Stimulated activated CD8-positive, alpha-beta memory T cell treated with anti-CD3 and anti-CD28 coated beads, Interleukin-12 subunit alpha, Interleukin-12 subunit beta, amount 100 ng/mL, for 4 hours (primary cell): Measurements from ENCODE around the gene GLTPD2.

Experiments used
- DNase-seq: peaks from one replicate; pipeline ENCODE4 v3.0.0-alpha.2; 2020; ENCODE audit warnings: low read depth

Gene GLTPD2

DNA sequence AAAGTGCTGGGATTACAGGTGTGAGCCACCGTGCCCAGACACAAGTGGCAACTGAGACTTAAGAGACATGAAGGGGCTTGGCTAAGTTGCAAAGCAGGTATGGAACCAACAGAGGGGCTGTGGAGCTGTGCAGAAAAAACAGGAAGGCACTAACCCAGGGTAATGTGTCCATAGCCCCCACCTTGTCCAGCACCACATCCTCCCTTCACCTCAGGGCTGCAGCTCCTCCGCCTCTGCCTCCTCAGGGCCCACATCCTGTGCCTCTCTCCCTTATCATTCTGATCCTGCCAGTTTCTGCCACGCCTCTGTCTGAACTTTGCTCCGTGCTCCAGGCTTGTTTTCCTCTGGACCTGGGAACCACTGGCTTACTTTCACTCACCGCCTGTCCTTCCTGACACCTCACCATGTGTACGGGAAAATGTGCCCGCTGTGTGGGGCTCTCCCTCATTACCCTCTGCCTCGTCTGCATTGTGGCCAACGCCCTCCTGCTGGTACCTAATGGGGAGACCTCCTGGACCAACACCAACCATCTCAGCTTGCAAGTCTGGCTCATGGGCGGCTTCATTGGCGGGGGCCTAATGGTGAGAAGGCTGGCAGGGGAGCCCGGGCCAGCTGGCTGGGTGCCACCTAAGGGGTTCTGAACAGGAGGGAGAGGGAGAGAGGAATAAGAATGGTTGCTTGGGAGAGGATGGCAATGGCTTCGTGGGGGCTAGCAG, 17.1 kb upstream of the GLTPD2 start, which contains the start of gene TM4SF5:
TSS of gene TM4SF5 (plus strand) at position 368 of the 716 bp plus-strand sequence. CDS start at position 405, 37 bp downstream.
- DNase-seq, result no peak

GRCh38 chr17:4772235-4772613, 16.5 kb upstream of the GLTPD2 start:
- no peak for DNase-seq

DNA sequence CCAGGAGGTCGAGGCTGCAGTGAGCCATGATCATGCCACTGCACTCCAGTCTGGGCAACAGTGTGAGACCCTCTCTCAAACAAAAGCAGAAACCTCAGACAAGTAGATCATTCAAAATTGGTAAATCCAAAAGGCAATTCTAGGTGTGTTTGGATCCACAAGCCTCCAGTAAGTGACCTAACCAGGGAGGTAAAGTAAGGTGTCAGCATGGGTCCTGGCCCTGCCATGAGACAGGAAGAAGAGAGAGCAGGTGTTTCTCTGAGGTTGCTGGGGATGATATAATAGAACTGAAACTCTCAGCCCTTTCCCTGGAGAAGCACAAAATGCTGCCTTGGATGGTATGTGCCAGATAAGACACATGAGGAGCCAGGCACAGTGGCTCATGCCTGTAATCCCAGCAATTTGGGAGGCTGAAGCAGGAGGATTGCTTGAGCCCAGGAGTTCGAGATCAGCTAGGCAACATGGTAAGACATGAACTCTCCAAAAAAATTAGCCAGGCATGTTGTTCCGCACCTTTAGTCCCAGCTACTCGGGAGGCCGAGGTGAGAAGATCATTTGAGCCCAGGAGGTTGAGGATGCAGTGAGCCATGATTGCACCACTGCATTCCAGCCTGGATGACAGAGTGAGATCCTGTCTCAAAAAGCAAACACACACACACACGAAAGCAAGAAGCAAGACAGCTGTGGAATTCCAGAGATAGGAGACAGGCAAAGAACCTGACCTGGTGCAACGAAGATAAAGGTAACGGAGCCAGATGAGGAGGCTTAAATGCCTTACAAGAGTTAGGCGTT, 10.6 kb upstream of the GLTPD2 start:
- no peak for DNase-seq

- DNase-seq, result no peak
Observed at GRCh38 chr17:4780325-4780955, 8.3 kb upstream of the GLTPD2 start.

DNA sequence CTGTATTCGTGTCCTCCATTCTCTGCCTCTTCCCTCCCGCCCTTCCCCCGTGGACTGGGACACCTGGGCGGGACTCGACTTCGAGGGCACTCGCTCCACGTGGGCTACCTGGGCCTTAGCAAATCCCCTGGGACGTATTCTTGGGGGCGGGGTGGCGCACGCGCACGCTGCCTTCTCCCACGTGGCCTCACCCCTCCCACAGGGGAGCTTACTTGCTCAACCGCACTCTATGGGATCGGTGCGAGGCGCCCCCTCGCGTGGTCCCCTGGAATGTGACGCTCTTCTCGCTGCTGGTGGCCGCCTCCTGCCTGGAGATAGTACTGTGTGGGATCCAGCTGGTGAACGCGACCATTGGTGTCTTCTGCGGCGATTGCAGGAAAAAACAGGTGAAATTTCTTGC, 6.1 kb upstream of the GLTPD2 start:
- no peak for DNase-seq

DNA sequence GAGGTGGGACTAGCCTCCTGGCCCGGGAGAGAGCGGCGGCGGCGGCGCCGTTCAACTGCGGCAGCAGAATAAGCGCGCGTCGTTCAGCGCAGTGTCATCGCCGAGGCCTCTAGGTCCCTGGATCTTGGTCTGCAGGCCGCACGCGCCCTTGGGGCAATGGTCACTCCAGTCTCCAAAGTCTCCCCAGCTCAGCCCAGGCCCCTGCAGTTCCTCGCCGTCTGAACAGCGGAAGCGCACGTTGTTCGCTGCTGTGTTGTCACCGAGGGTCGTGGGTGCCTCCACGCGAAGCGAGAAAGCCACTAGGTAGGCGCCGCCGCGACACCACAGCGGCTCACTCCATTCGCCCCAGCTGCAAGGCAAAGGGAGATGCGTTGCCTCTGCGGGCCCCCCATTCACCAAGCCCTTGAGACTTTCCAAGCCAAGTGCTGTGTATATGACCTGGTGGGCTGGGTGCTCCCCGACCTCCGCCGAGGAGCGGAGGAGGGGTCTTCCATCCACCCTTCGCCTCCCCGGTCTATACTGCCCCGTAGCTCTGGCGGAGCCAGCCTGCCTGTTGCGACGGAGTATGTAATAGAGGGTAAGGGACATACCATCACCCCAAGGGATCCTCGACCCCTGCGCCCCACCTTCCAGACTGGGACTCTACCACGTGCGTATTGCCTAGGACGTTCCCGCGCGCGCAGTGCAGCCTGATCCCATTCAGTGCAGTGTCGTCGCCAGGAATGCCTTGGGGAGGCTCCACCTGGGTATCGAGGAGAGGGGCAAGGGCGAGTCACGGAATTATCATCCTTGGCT, 3.3 kb upstream of the GLTPD2 start:
- DNase-seq, result no peak

DNA sequence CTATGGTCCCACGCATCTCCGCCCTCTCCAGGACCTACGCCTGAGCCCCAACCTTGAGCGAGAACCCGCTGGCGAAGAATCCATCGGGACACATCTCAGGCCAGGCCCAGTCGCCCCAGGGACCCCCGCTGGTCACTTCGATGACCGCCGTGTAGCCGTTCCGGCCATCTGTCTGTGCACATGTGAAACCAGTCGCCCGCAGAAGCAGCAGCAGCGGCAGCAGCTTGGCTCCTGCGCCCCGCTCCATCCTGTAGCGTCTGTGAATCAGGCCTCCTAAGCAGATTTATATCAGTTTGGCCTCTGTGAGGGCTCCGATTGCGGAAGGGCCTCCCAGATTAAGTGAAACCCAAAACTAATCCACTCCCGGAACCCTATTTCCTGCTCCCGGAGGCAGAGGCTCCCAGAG, 2.7 kb upstream of the GLTPD2 start, which contains the start of gene VMO1:
TSS of gene VMO1 (minus strand) at position 259 of the 406 bp plus-strand sequence. CDS start at position 247, 12 bp downstream.
- DNase-seq, result no peak

DNA sequence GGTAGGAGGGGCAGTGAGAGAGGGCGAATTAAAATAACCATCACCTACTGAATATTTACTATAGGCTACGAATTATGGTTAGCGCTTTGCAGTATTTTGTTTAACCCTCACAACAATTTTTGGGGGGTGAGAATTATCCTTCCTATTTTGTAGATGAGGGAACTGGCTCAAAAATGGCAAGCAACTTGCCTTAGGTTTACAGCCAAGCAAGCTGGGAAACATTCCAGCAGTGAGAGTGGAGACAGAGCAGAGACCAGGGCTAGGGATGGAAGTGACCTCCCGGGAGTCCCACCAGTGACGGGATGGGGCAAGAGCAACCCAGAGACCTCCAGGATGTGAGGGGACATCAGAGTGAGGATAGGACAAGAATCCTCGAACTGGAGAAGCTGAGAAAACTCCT, 2.2 kb upstream of the GLTPD2 start:
- no peak for DNase-seq

GRCh38 chr17:4788159-4788806, 481 bp upstream of the GLTPD2 start:
- no peak for DNase-seq

DNA sequence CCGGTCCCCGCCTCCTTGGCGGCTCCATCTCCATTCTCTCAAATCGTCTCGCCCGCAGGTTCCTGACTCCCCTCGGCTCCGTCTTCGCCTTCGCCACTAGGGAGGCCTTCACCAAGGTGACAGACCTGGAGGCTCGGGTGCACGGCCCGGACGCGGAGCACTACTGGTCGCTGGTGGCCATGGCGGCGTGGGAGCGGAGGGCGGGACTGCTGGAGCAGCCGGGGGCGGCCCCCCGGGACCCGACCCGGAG, 862 bp downstream of the GLTPD2 start:
- no peak for DNase-seq

- DNase-seq, result peak; percentile 67
Observed at GRCh38 chr17:4789951-4790704, 1.4 kb downstream of the GLTPD2 start.

GRCh38 chr17:4790705-4791088, 1.9 kb downstream of the GLTPD2 start:
- no peak for DNase-seq

- DNase-seq, result no peak
Observed at GRCh38 chr17:4795168-4795567, 6.4 kb downstream of the GLTPD2 start.

- no peak for DNase-seq
Observed at GRCh38 chr17:4796552-4796920, 7.8 kb downstream of the GLTPD2 start.

DNA sequence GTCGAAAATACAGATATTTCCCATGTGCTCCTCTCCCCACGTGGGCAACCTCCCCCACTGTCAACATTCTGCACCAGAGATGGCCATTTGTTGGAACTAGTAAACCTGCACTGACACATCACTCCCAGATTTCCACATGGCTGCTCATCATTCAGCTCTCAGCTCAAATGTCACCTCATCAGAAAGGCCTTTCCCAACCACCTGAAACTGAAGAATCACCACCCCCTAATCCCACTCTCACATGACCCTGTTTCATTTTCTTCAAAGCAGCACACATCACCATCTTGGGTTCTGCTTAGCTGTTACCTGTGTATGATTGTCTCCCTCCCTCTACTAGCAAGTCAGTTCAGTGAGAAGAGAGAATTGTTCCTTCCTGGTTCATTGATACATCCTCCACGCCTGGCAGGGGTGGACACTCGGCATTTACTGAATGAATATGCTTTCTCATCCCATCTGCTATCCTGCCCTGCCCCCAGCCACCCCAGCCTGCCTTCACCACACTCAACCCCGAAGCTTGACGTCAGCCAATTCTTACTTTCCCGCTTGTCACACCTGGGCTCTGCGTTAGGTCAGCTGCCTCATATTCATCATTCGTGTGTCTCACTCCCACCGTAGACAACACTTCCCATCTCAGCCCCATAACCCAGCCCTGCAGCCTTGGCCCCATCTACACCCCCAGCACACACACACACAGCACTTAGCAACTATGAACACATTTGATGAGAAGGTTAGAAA, 11.9 kb downstream of the GLTPD2 start:
- DNase-seq, result no peak

DNA sequence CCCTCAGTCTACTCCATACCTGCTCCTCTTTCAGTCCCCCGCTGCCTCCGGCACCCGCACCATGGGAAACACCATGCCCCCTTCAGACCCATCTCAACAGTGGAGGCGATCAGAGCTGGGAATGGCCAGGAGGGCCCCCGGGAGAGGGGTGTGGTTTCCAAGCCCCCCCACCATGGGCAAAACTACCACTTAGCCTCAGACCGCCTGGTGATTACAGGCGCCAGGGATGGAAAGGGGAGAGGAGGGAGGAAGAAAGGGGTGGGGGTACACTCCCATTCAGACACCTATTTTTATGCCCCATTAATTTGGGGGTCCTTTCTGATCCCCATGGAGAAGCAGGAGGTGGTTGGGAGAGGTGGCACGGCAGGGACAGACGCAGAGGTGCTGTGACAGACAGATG, 13.5 kb downstream of the GLTPD2 start, which contains the start of gene C17orf114:
TSS of gene C17orf114 (minus strand) at position 101 of the 400 bp plus-strand sequence.
- DNase-seq, result no peak

DNA sequence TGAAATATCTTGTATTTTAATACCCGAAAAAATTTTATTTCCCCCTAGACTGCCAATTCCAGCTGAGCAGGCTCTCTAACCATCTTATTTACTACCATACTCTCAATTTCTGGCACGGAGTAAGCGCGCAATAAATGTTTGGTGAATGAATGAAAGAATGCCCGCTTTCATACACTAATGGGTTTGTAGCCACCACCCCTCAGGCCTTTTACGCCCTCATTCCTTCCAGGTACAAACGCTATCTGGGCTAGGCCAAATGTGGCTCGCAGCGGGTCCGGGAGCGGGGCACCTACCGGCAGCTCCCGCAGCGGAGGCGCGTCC, 17.7 kb downstream of the GLTPD2 start:
- DNase-seq, result no peak

GRCh38 chr17:4806777-4807604, 18.2 kb downstream of the GLTPD2 start, which contains the start of gene PLD2:
Gene PLD2, plus strand, starts transcription at chr17:4807152. Its CDS starts 621 bp downstream, at chr17:4807773.
- peak; percentile 76 for DNase-seq

GRCh38 chr17:4807605-4808377, 19.0 kb downstream of the GLTPD2 start:
- DNase-seq, result no peak
